GM10248 (cell line): Measurements from ENCODE around the gene PGRMC1.
A peak's percentile ranks its signal among the peaks of the same experiment; 100 is the strongest.

Source experiments
- CTCF ChIA-PET: fragments of 300-600 bp; sonication (Branson Sonifier 250); formaldehyde crosslinking; extraction: SDS; loops from one replicate; lab custom pipeline; 2021; ENCODE audit warnings: antibody characterized with exemption; lab: Yijun Ruan, JAX
- POLR2A ChIA-PET: fragments of 350-650 bp; sonication (Branson Sonifier 250); formaldehyde crosslinking; extraction: SDS; loops from one replicate; lab custom pipeline; 2020; ENCODE audit warnings: antibody characterized with exemption; lab: Yijun Ruan, JAX
- DNase-seq: peaks from one replicate; pipeline ENCODE4 v3.0.0; 2012; ENCODE audit errors: extremely low spot score
- TF ChIP-seq, protein P1 (sequence below): IDR thresholded peaks from 2 replicates; pipeline ENCODE4 v1.5.1; 2012; ENCODE audit warnings: mild to moderate bottlenecking, low read depth; ENCODE audit errors: extremely low read depth, missing control alignments, control extremely low read depth

The PGRMC1 gene

GRCh38 chrX:119229253-119229615, 6.9 kb upstream of the PGRMC1 start:
- CTCF ChIA-PET, result no interaction called here
- TF ChIP-seq, protein P1, sequence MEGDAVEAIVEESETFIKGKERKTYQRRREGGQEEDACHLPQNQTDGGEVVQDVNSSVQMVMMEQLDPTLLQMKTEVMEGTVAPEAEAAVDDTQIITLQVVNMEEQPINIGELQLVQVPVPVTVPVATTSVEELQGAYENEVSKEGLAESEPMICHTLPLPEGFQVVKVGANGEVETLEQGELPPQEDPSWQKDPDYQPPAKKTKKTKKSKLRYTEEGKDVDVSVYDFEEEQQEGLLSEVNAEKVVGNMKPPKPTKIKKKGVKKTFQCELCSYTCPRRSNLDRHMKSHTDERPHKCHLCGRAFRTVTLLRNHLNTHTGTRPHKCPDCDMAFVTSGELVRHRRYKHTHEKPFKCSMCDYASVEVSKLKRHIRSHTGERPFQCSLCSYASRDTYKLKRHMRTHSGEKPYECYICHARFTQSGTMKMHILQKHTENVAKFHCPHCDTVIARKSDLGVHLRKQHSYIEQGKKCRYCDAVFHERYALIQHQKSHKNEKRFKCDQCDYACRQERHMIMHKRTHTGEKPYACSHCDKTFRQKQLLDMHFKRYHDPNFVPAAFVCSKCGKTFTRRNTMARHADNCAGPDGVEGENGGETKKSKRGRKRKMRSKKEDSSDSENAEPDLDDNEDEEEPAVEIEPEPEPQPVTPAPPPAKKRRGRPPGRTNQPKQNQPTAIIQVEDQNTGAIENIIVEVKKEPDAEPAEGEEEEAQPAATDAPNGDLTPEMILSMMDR, result no peak
- no peak for DNase-seq
- POLR2A ChIA-PET, result no interaction called here

DNA sequence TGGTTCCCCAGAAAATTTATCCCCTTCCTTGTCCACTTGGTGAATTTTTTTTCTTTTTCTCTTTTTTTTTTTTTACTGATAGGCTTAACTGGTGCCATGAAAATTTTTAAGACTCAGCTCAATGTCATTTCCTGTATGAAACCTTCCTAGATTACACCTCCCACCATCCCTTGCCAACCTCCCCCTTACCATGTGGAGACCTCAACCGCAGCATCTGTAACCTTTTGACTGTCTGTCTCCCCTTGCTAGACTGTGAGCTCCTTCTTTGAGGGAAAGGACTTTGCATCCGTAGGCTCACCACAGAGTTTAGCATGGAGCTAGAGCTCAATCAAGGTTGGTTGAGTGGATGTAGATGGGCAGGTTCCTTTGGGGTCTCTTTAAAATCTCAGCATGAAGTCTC, 5.2 kb upstream of the PGRMC1 start:
- ChIA-PET CTCF (interaction anchor here (1.0 to 1.7 kb wide), 2 partner anchors 23 to 112 kb away, joined by 3 to 4 read pairs; no protein-coding TSS in a partner anchor), POLR2A (no interaction called here)
- TF ChIP-seq, protein P1, result no peak
- no peak for DNase-seq

- DNase-seq, result no peak
- ChIA-PET POLR2A (no interaction called here), CTCF (interaction anchor here (1.1 to 1.7 kb wide), 2 partner anchors 11 to 22 kb away, joined by 3 read pairs; no protein-coding TSS in a partner anchor)
- TF ChIP-seq, protein P1, result no peak
Observed at GRCh38 chrX:119231936-119232445, 4.1 kb upstream of the PGRMC1 start.

DNA sequence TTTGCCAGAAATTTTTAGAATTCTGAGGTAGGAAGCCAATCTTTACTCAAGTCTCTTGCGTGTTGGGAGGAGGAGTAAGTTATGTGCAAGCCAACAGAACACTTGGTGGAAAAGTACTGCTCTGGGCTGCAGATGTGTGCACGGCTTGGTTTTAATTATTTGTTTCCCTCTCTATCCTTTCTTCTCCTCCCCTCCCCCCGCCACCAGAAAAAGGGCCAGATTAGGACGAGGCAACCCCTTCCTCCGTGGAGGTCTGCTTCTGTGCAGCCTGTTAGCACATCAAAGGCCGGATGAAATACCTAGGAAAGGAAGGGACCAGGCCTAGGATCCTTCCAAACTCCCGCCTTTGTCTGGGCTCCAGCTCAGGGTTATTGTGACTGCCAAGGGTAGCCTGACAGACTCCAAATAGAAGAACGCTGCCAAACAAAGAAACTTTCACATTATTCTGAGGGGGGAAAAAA, 1.0 kb upstream of the PGRMC1 start:
- POLR2A ChIA-PET, result interaction anchor here (0.7 kb wide), 1 partner anchor 44 kb away, joined by 4 read pairs; no protein-coding TSS in a partner anchor
- CTCF ChIA-PET, result no interaction called here
- TF ChIP-seq, protein P1, result no peak
- no peak for DNase-seq

- peak; percentile 19 for DNase-seq
- ChIA-PET POLR2A (interaction anchor here (0.8 kb wide), 1 partner anchor 11 kb away, joined by 3 read pairs; no protein-coding TSS in a partner anchor), CTCF (interaction anchor here (2.0 kb wide), 1 partner anchor 116 kb away, joined by 4 read pairs; no protein-coding TSS in a partner anchor)
- TF ChIP-seq, protein P1, result no peak
Observed at GRCh38 chrX:119236623-119237561, 807 bp downstream of the PGRMC1 start.

DNA sequence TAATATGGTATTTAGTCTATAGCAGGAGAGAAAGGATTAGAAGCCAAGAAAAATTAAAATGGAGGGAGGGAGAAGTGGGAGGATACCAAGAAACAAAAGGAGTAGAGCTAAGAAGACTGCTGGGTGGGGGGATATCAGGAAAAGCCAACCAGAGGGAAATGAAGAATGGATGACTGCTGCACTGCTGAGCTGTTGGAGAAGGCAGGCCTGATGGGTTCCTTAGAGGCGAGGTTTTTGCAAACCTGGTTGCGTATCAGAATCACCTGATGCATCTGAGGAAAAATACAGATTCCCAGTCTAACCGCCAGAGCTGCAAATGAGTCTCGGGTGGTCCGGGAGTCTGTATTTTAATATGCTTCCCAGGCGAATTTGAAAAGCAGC, 1.5 kb downstream of the PGRMC1 start:
- POLR2A ChIA-PET, result no interaction called here
- CTCF ChIA-PET, result interaction anchor here (2.0 kb wide), 1 partner anchor 117 kb away, joined by 4 read pairs; no protein-coding TSS in a partner anchor
- no peak for DNase-seq
- TF ChIP-seq, protein P1, result no peak
